ENCODE results near the gene KPTN.

DNA sequence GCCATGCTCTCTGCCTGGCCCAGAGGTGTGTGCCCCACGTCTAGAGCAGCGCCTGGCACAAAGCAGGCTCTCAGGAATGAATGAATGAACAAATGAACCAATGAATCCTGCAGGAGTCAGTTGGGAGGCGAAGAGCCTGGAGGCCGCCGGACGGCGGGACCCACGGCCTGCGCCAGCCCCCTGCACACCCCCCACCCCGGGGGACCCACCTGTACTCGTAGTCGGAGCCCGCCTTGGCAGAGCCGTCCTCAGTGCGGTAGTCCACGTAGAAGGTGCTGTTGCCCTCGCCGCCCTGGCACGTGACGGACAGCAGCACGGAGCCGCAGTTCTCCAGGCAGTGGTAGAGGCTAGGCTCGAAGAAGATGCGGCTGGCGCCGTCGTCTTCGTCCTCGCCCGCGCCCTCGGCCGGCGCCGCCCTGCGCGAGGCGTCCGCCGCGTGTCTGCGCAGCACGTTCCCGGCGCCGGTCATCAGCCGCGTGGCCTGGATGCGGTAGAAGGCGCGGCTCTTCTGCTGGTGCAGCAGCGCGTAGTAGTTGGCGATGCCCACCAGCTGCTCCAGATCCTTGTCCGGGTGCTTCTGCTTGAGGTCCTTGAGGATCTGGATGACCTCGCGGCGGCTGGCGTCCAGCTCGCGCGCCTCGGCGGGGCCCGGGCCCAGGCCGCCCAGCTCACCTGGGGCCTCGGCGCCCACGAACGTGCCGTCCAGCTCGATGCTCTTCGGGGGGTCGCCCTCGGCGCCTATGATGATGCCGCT lies 27.1 kb downstream of the KPTN start:
- TF ChIP-seq, protein P1, sequence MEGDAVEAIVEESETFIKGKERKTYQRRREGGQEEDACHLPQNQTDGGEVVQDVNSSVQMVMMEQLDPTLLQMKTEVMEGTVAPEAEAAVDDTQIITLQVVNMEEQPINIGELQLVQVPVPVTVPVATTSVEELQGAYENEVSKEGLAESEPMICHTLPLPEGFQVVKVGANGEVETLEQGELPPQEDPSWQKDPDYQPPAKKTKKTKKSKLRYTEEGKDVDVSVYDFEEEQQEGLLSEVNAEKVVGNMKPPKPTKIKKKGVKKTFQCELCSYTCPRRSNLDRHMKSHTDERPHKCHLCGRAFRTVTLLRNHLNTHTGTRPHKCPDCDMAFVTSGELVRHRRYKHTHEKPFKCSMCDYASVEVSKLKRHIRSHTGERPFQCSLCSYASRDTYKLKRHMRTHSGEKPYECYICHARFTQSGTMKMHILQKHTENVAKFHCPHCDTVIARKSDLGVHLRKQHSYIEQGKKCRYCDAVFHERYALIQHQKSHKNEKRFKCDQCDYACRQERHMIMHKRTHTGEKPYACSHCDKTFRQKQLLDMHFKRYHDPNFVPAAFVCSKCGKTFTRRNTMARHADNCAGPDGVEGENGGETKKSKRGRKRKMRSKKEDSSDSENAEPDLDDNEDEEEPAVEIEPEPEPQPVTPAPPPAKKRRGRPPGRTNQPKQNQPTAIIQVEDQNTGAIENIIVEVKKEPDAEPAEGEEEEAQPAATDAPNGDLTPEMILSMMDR (conservative IDR thresholded peaks at IDR 0.05 in 1 of 2, IDR thresholded peaks at IDR 0.05 in 1 of 2; ENCODE audit: low read depth in 1 of 2, low read length in 2 of 2) = no peak
- TF ChIP-seq EZH2 (IDR thresholded peaks at IDR 0.05; ENCODE audit: low read length, missing control alignments) = no peak

All from fibroblast of lung (primary cell).